ENCODE measurements around the gene CUL2. TPM values are rescaled to one million over a fixed set of nuclear protein-coding genes. Genes with fewer than 3 reads are reported as not detected.

The CUL2 gene
- polyA plus RNA-seq, 1 of the 3 experiments (the other 2 are of a cell fraction): 13.1 TPM

GRCh38 chr10:35063837-35064454, 26.2 kb downstream of the CUL2 start:
- H4K20me1 ChIP-seq (ENCODE audit: insufficient read depth): no peaks in the 10 kb centered on the region
- 93% methylated on average over 3 of the region's 3 CpGs for WGBS (ENCODE audit: low lambda C conversion rate)
- TF ChIP-seq REST (IDR thresholded peaks at IDR 0.05; ENCODE audit: low read depth, low read length) (no peak), JUND (IDR thresholded peaks at IDR 0.05) (no peak), ZBTB33 (IDR thresholded peaks at IDR 0.05; ENCODE audit: borderline replicate concordance, low read depth) (no peak), CTCF (IDR thresholded peaks at IDR 0.05) (no peak), NRF1 (IDR thresholded peaks at IDR 0.05; ENCODE audit: low read depth, low read length) (no peak), RCOR1 (IDR thresholded peaks at IDR 0.05; ENCODE audit: low read length) (no peak), USF2 (IDR thresholded peaks at IDR 0.05; ENCODE audit: borderline replicate concordance, low read depth, low read length) (no peak), GABPA (IDR thresholded peaks at IDR 0.05; ENCODE audit: low read depth) (no peak), TCF12 (IDR thresholded peaks at IDR 0.05) (no peak), IRF3 (IDR thresholded peaks at IDR 0.05; ENCODE audit: low read depth, low read length) (no peak), RFX5 (IDR thresholded peaks at IDR 0.05; ENCODE audit: low read length) (no peak), RXRA (IDR thresholded peaks at IDR 0.05; ENCODE audit: borderline replicate concordance, low read depth) (no peak), NFIC (IDR thresholded peaks at IDR 0.05; ENCODE audit: borderline replicate concordance) (no peak), YY1 (IDR thresholded peaks at IDR 0.05; ENCODE audit: low read depth) (no peak), USF1 (IDR thresholded peaks at IDR 0.05; ENCODE audit: borderline replicate concordance, low read depth) (no peak)
- H2AFZ ChIP-seq (ENCODE audit: low read depth): no peak overlapping the region
- ChIA-PET CTCF (no interaction called here), POLR2A (no interaction called here)
- no peak overlapping the region for H3K4me2 ChIP-seq
- H3F3A ChIP-seq (replicated peaks; ENCODE audit: insufficient read depth): peaks cover 2% of the 10 kb centered on the region
- peaks cover 27% of the 10 kb centered on the region; the same call in 1 of the 2 replicates for H3K79me2 ChIP-seq (ENCODE audit: insufficient read depth)
- no peaks in the 10 kb centered on the region for H3K9me2 ChIP-seq
- no peak for DNase-seq
- peaks cover 7 to 42% of the 10 kb centered on the region in 2 experiments for H3K36me3 ChIP-seq (replicated peaks in 1 of 2; ENCODE audit: control insufficient read depth in 1 of 2, insufficient read depth in 2 of 2, low read length in 1 of 2)
- H3K9me3 ChIP-seq: no peaks in the 10 kb centered on the region
- H3K27me3 ChIP-seq (ENCODE audit: insufficient read depth): no peaks in the 10 kb centered on the region
- no peak overlapping the region for H3K9ac ChIP-seq
- H3K4me3 ChIP-seq (ENCODE audit: low read depth in 2 of 2, low read length in 1 of 2): no peak overlapping the region
- H3K27ac ChIP-seq (ENCODE audit: low read depth in 2 of 2, low read length in 1 of 2): no peak overlapping the region
- H3K4me1 ChIP-seq (ENCODE audit: control insufficient read depth in 1 of 2, insufficient read depth in 2 of 2, low read depth in 1 of 2, low read length in 1 of 2): peaks cover 0 to 5% of the 10 kb centered on the region in 2 experiments; a peak in 2 of 4 replicates

Data from SK-N-SH (cell line).